Adrenal gland (tissue), 5 donors: Measurements from ENCODE around the gene DYSF.

Experiments
- POLR2A ChIP-seq, 2 donors: fragments of 450-650 bp; IDR thresholded peaks; one replicate each; pipeline ENCODE4 v1.6.1; 2017; ENCODE audit warnings: antibody characterized with exemption in 2 of 2, mild to moderate bottlenecking in 2 of 2, moderate library complexity in 1 of 2
- TF ChIP-seq, protein P1 (sequence below), 6 experiments: fragments of 450-650 bp in 4 of 6; fragments of 200-600 bp in 2 of 6; sonication (generic) in 1 of 6; IDR thresholded peaks; 1 replicate in 5 of 6; 2 replicates in 1 of 6; pipeline versions ENCODE4 v1.5.1 to v1.8.0; 2016 to 2021; ENCODE audit warnings: antibody characterized with exemption in 6 of 6, mild to moderate bottlenecking in 2 of 6, moderate library complexity in 1 of 6
- donor health status: DM: no; HTN: no; CAD: no.

DNA sequence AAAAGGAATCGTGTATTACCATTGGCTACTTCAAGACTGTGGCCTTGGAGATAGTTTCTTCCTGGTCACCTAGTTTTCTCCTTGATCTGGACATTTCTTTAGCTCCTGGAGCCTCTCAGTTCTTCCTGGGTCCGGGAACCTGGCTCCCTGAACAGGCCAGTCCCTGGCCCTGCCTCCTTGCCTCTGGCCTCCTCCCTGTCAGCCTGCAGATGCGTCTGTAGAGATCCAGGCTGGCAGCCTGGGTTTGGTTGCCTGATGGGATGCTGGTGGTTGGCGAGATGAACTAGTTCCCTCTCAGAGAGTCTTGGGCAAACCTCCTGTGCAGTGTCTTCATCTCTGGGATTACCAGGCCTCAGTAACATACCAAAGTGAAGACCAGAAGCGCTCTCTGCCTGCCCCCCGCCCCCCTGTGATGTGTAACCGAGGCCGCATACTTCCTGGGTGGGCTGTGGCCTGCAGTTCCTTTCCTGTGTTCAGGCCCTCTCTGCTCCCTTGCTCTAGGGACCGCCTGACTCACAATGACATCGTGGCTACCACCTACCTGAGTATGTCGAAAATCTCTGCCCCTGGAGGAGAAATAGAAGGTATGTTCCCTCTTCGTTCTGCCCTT, 85.4 kb downstream of the DYSF start:
- TF ChIP-seq, protein P1, sequence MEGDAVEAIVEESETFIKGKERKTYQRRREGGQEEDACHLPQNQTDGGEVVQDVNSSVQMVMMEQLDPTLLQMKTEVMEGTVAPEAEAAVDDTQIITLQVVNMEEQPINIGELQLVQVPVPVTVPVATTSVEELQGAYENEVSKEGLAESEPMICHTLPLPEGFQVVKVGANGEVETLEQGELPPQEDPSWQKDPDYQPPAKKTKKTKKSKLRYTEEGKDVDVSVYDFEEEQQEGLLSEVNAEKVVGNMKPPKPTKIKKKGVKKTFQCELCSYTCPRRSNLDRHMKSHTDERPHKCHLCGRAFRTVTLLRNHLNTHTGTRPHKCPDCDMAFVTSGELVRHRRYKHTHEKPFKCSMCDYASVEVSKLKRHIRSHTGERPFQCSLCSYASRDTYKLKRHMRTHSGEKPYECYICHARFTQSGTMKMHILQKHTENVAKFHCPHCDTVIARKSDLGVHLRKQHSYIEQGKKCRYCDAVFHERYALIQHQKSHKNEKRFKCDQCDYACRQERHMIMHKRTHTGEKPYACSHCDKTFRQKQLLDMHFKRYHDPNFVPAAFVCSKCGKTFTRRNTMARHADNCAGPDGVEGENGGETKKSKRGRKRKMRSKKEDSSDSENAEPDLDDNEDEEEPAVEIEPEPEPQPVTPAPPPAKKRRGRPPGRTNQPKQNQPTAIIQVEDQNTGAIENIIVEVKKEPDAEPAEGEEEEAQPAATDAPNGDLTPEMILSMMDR (IDR thresholded peaks at IDR 0.05) = no peak
- TF ChIP-seq POLR2A (IDR thresholded peaks at IDR 0.05) = no peak
